Left lobe of liver (tissue), 2 donors: ENCODE data around the gene THSD4. TPM values are rescaled to one million over a fixed set of nuclear protein-coding genes. Genes with fewer than 3 reads are reported as not detected.

Source experiments
- ATAC-seq: fragments of 200-7000 bp; cut with Tn5 transposase; one replicate; pipeline ENCODE4 v1.9.1; 2020; ENCODE audit warnings: mild to moderate bottlenecking, moderate library complexity
- DNase-seq: peaks from one replicate; pipeline ENCODE4 v3.0.0-alpha.2; 2020; ENCODE audit warnings: low spot score
- total RNA-seq: library from RNA; stranded (reverse); gene quantifications from one replicate; pipeline ENCODE4 v1.2.1, GENCODE V29; 2021
- donor health status: DM: no; HTN: no; CAD: no; lungs with moderate emphysema.
- donor health status: DM: no; HTN: yes; CAD: no.

The THSD4 gene
- total RNA-seq, 1 donor from 2014 or later, result 19.5 TPM

DNA sequence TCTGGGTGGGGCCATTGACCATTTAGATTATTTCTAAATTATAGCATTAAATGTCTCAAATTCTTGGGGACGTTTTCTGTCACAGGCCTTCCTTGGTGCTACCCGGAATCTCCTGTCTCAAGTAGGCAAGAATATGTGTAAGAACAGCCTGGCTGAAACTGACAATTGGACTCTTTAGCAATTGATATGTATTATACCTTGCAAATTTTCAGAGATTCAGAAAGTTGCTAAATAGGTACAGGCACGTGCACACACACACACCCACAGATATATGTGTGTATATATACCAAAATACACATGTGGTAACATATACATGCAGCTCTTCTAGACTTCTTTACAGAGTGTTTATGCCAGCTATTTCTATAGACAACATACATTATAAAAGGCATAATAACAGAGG lies 481.9 kb downstream of the THSD4 start:
- DNase-seq, result no peak
- ATAC-seq, result no peak

- ATAC-seq, result no peak
- DNase-seq, result no peak
Measured at GRCh38 chr15:71597637-71598036, 482.4 kb downstream of the THSD4 start.

- no peak for DNase-seq
- ATAC-seq, result no peak
Measured at GRCh38 chr15:71598741-71599140, 483.5 kb downstream of the THSD4 start.

DNA sequence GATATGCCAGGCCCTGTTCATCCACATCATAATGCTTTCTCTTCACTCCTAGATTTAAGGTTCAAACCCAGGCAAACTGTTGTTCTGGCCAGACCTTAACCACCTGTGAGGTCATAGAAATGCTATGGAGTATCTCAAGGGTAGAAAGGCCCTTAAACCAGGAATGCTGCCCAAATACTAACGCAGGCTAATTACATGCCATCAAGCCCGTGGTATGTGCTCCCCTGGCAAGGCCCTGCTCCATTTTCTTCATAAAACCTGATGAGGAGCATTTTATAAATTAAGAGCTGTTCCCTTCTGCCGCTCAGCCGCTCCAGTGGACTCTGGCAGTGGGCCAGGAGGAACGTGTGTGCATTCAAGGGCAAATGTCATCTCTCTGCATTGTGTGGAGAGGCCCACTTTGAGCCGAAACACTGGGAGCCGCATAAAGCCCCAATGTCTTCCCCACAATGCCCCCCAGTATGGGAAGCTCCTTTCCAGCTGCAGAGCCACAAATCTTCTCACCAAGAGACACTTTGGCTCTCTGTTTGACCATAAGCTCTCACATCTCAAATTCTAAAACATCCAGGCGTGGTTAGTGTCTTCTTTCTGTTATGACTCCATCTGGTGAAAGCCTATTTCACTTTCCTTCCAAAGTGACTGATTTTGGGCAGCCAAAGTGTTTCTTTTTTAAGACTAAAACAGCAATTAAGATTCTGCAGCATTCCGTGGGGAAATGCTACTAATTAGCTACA lies 484.3 kb downstream of the THSD4 start:
- DNase-seq (no peak), ATAC-seq (no peak)

- no peak for ATAC-seq
Measured at GRCh38 chr15:71600237-71600636, 485.0 kb downstream of the THSD4 start.

GRCh38 chr15:71601038-71601834 lies 486.0 kb downstream of the THSD4 start:
- peak; percentile 41 for ATAC-seq
- no peak for DNase-seq

More at GRCh38 chr15:71600237-71600636, 485.0 kb downstream of the THSD4 start:
- DNase-seq, result no peak

DNA sequence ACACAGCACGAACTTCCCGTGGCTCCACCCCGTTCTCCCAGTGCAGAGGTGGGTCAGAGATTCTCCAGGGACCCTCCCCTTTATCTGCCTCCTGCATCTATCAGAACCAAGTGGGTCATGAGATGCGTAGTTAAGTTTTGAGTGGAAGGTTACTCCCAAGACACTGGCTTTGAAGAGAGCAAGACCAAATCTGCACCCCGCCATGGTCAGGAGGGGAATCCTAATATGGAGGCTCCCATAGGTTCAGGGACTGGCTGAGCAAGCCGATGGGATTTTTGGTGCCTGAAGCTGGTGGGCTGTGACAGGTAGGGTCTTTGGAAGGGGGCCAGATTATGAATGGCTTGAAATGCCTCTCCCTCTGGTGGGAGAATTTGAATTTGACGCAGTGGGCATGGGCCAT lies 488.1 kb downstream of the THSD4 start:
- DNase-seq (no peak), ATAC-seq (no peak)

- DNase-seq (no peak), ATAC-seq (no peak)
Measured at GRCh38 chr15:71607383-71607782, 492.1 kb downstream of the THSD4 start.

DNA sequence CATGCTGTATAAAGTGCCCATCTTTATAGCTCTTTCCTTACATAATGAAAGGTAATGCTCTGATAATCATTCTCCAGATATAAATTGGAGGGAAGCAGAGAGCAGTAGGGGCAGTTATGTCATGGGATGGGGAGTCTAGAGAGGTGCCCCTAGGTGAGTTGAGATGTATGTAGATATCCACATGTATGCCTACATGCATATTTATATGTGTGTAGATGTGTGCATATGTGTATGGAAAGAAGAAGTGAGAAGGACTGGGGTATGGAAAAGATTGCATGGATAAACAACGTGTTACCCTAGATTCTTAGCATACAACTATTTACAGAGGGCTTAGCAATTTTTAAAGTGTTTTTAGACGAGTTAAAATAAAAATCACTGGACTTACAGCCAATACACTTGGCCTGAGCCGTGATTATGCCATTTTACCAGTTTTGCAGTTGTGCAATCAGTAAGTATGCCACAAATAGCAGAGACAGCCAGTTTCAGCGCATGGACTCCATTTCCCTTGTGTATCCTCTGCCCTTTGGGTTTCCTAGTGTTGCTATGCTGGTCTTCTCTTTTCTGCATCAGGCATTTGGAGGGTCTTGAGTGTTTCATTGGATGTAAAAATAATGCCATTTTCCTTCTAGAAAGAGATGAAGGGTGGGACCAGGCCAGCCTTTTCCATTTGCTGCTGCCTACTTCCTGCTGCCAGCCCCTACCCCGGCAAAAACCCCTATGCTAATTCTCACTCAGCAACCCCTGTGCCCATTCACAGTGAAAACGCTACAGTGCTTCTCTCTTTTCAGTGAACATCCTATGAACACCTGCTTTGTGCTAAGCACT lies 495.7 kb downstream of the THSD4 start:
- ATAC-seq (peak; percentile 69), DNase-seq (no peak)

DNA sequence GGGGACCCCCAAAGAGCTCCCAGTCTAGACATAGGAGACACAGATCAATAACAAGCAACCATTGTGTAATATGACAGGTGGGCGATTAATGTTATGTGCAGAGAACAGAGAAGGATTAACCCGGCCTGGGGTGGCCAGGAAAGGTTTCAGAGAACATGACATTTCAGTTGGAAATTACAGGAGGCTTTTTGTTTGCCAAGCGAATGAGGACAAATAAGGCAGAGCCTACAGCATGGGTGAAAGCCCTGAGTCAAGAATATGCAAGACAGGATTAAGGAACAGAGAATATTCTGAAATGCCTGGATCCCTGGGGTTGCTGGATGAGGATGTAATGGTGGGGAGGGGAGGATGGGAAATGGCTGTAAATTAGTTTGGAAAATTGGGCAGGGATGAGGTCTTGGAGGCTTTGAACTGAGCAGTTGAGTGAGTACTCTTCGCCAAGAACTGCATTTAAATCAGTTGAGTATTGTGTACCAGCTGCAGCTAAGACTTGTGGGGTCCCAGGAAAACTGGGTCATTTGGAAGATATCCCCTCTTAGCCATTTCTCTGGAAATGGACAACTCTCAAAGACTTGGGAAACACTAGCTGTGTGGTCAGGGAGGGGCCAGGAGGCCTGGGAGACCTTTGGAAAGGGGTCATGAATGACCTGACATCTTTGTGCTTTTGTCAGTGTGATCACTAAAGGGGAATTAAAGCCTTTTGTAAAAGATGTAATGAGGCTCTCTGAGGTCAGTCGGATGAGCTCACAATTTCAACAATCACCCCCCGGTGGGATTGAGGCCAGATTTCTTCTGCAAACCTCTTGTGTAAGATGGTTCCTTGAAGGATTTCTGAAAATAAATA lies 496.5 kb downstream of the THSD4 start:
- no peak for DNase-seq

GRCh38 chr15:71612397-71612722 lies 497.1 kb downstream of the THSD4 start:
- no peak for DNase-seq
- no peak for ATAC-seq

More for the DNA sequence above, 496.5 kb downstream of the THSD4 start:
- ATAC-seq, result no peak

- DNase-seq (no peak), ATAC-seq (no peak)
Measured at GRCh38 chr15:71612869-71613268, 497.6 kb downstream of the THSD4 start.

- DNase-seq (no peak), ATAC-seq (no peak)
Measured at GRCh38 chr15:71623111-71623510, 507.8 kb downstream of the THSD4 start.

- ATAC-seq (no peak), DNase-seq (no peak)
Measured at GRCh38 chr15:71626596-71627088, 511.4 kb downstream of the THSD4 start.

DNA sequence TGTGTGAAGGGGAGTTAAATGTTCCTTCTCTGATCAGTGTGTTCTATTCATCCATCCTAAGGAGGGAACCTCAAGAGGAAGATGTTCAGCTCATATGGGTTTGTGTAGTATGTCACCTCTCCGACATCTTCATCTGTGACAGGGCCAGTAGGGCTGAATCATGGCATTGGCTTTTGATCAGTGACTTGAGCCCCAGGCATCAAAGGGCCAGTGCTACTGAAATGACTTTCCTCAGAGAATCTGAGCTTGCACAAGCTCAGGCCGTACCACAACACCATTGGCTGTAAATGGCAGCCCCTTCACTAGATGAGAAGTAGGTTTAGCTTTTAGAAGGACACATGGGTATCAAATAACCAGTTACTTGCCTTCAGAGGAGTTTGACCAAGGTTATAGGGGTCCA lies 511.9 kb downstream of the THSD4 start:
- no peak for DNase-seq
- no peak for ATAC-seq

GRCh38 chr15:71627604-71628003 lies 512.3 kb downstream of the THSD4 start:
- ATAC-seq (no peak), DNase-seq (no peak)

- ATAC-seq (no peak), DNase-seq (no peak)
Measured at GRCh38 chr15:71628988-71629770, 513.9 kb downstream of the THSD4 start.

GRCh38 chr15:71629781-71630474 lies 514.7 kb downstream of the THSD4 start:
- ATAC-seq, result no peak

GRCh38 chr15:71630475-71630809 lies 515.2 kb downstream of the THSD4 start:
- DNase-seq (no peak), ATAC-seq (no peak)

More at GRCh38 chr15:71629781-71630474, 514.7 kb downstream of the THSD4 start:
- DNase-seq, result no peak
